Left ventricle myocardium inferior (tissue), 1 donor: ENCODE measurements around the gene OR14A16. TPM values are rescaled to one million over a fixed set of nuclear protein-coding genes. Genes with fewer than 3 reads are reported as not detected.

ENCODE experiments used
- DNase-seq: peaks from one replicate; pipeline ENCODE4 v3.0.0-alpha.2; 2020
- H3K27ac ChIP-seq: fragments of 200-600 bp; replicated peaks from 2 replicates; pipeline ENCODE4 v1.8.0; 2021
- H3K27me3 ChIP-seq: fragments of 200-600 bp; 2 replicates; pipeline ENCODE4 v1.8.0; 2021; ENCODE audit warnings: low read depth
- H3K36me3 ChIP-seq: fragments of 200-600 bp; 2 replicates; pipeline ENCODE4 v1.8.0; 2021
- H3K4me1 ChIP-seq: fragments of 200-600 bp; 2 replicates; pipeline ENCODE4 v1.8.0; 2021
- H3K4me3 ChIP-seq: fragments of 200-600 bp; 2 replicates; pipeline ENCODE4 v1.8.0; 2021; ENCODE audit warnings: mild to moderate bottlenecking, moderate library complexity
- H3K9me3 ChIP-seq: fragments of 200-600 bp; replicated peaks from 2 replicates; pipeline ENCODE4 v1.8.0; 2021
- CTCF ChIP-seq: fragments of 200-600 bp; IDR thresholded peaks from 2 replicates; pipeline ENCODE4 v1.8.0; 2021; ENCODE audit warnings: antibody characterized with exemption, mild to moderate bottlenecking, borderline replicate concordance
- intact Hi-C: fragments of 100-400 bp; cut with micrococcal nuclease; formaldehyde crosslinking; loops from one replicate; pipeline ENCODE4 v1.11.0; 2022
- total RNA-seq: library from RNA; stranded (reverse); fragmentation: NEBNext Ultra II Directional; extraction: Animal tissue kit (Norgen Biotek cat#: 25700); gene quantifications from one replicate; pipeline ENCODE4 v1.2.1, GENCODE V29; 2021
- donor health status: DM: no; HTN: yes; CAD: no; lungs with severe emphysema.

The OR14A16 gene
- total RNA-seq, 1 donor from 2014 or later: not detected

- no peak for TF ChIP-seq CTCF
- intact Hi-C loops: no loop called here
- Histone ChIP-seq H3K27me3 (peaks cover 73% of the 10 kb centered on the region), H3K4me3 (peak within 1 kb of the TSS; percentile 54), H3K27ac (no peak within 1 kb of the TSS), H3K4me1 (peaks cover 10% of the 10 kb centered on the region), H3K36me3 (no peaks in the 10 kb centered on the region), H3K9me3 (no peaks in the 10 kb centered on the region)
- DNase-seq: no peak
Observed at GRCh38 chr1:247857069-247857984, 33.4 kb upstream of the OR14A16 start, which contains the start of gene TRIM58. TRIM58 (plus strand) TSS chr1:247857187; CDS start chr1:247857247, 60 bp downstream.

GRCh38 chr1:247855911-247856310 lies 32.0 kb upstream of the OR14A16 start:
- no peak for DNase-seq
- Histone ChIP-seq H3K27ac (no peak overlapping the region), H3K9me3 (no peaks in the 10 kb centered on the region), H3K4me3 (no peak overlapping the region), H3K27me3 (peaks cover 60% of the 10 kb centered on the region), H3K36me3 (no peaks in the 10 kb centered on the region), H3K4me1 (peaks cover 10% of the 10 kb centered on the region)
- TF ChIP-seq CTCF: no peak
- intact Hi-C loops: no loop called here

- TF ChIP-seq CTCF: no peak
- Histone ChIP-seq H3K4me1 (peaks cover 10% of the 10 kb centered on the region), H3K36me3 (no peaks in the 10 kb centered on the region), H3K27me3 (peaks cover 51% of the 10 kb centered on the region), H3K9me3 (no peaks in the 10 kb centered on the region), H3K4me3 (no peak overlapping the region), H3K27ac (no peak overlapping the region)
- intact Hi-C loops: no loop called here
- DNase-seq: no peak
Observed at GRCh38 chr1:247854899-247855545, 31.1 kb upstream of the OR14A16 start.

- Histone ChIP-seq H3K36me3 (no peaks in the 10 kb centered on the region), H3K27ac (no peak overlapping the region), H3K4me1 (no peaks in the 10 kb centered on the region), H3K27me3 (no peaks in the 10 kb centered on the region), H3K9me3 (no peaks in the 10 kb centered on the region), H3K4me3 (no peak overlapping the region)
- intact Hi-C loops: no loop called here
- no peak for TF ChIP-seq CTCF
- no peak for DNase-seq
Observed at GRCh38 chr1:247849616-247850015, 25.7 kb upstream of the OR14A16 start.

- intact Hi-C loops: no loop called here
- no peaks in the 10 kb centered on the region for H3K36me3 ChIP-seq
- no peak overlapping the region for H3K27ac ChIP-seq
- no peaks in the 10 kb centered on the region for H3K4me1 ChIP-seq
- no peak for DNase-seq
- H3K27me3 ChIP-seq: no peaks in the 10 kb centered on the region
- no peak for TF ChIP-seq CTCF
- no peak overlapping the region for H3K4me3 ChIP-seq
- H3K9me3 ChIP-seq: no peaks in the 10 kb centered on the region
Observed at GRCh38 chr1:247848346-247848745, 24.4 kb upstream of the OR14A16 start.
